K562 (cell line): ENCODE results near the gene HAGHL. TPM values are rescaled to one million over a fixed set of nuclear protein-coding genes. Genes with fewer than 3 reads are reported as not detected.

ENCODE experiments used
- ATAC-seq: fragments of 200-7000 bp; cut with Tn5 transposase; 3 replicates; pipeline ENCODE4 v1.9.1; 2020; ENCODE audit warnings: moderate library complexity
- BruUV-seq: library from RNA; stranded (reverse); fragments of 400-500 nt; replicated peaks from 2 replicates; lab custom pipeline; 2021; lab: Mats Ljungman, UMichigan
- CTCF ChIA-PET: fragments of 300-600 bp; formaldehyde crosslinking; extraction: SDS; loops from one replicate; lab custom pipeline; 2021; ENCODE audit warnings: low intra/inter-chr PET ratio; lab: Yijun Ruan, JAX
- POLR2A ChIA-PET: fragments of 300-600, 350-650 bp; sonication (Branson Sonifier 250); formaldehyde crosslinking; extraction: SDS; loops from one replicate; lab custom pipeline; 2021; ENCODE audit warnings: antibody characterized with exemption, inconsistent platforms; lab: Yijun Ruan, JAX
- DNase-seq, 4 experiments: peaks; one replicate each; pipeline versions ENCODE4 v3.0.0 to v3.0.0-alpha.2; 2011 to 2018; ENCODE audit warnings: low spot score in 3 of 4, mixed read lengths in 3 of 4; ENCODE audit errors: extremely low read depth in 1 of 4
- FAIRE-seq: peaks from 2 replicates; lab custom pipeline; 2011; peaks lifted over from hg19 to GRCh38; lab: Jason Lieb, UNC
- H2AFZ ChIP-seq: 2 replicates; pipeline ENCODE4 v1.6.0; 2011; ENCODE audit warnings: low read depth, low read length, control low read depth, inconsistent platforms
- H3K27ac ChIP-seq: fragments of 200-600 bp; 3 replicates; pipeline ENCODE4 v1.8.0; 2011; ENCODE audit warnings: low read depth, mild to moderate bottlenecking, control low read depth, inconsistent platforms, low read length, moderate library complexity, mixed read lengths; ENCODE audit errors: extremely low read depth
- H3K27me3 ChIP-seq, 2 experiments: fragments of 300-600 bp in 1 of 2; 2 replicates in 1 of 2; 3 replicates in 1 of 2; pipeline versions ENCODE4 v1.6.0 to v1.8.0; 2011; ENCODE audit warnings: inconsistent platforms in 2 of 2, low read length in 2 of 2, mild to moderate bottlenecking in 1 of 2, mixed read lengths in 1 of 2, moderate library complexity in 1 of 2; ENCODE audit not compliant: control insufficient read depth in 2 of 2, insufficient read depth in 2 of 2
- H3K36me3 ChIP-seq: fragments of 300-600 bp; 3 replicates; pipeline ENCODE4 v1.8.0; 2011; ENCODE audit warnings: mild to moderate bottlenecking, low read length, inconsistent platforms; ENCODE audit not compliant: control insufficient read depth, insufficient read depth
- H3K4me1 ChIP-seq, 2 experiments: fragments of 200-600 bp in 1 of 2; replicated peaks in 1 of 2; 2 replicates in 1 of 2; 3 replicates in 1 of 2; pipeline versions ENCODE4 v1.5.1 to v1.8.0; 2011; ENCODE audit warnings: inconsistent platforms in 2 of 2, low read length in 2 of 2, mild to moderate bottlenecking in 1 of 2, mixed read lengths in 1 of 2, moderate library complexity in 1 of 2; ENCODE audit not compliant: control insufficient read depth in 2 of 2, insufficient read depth in 2 of 2
- H3K4me2 ChIP-seq: 2 replicates; pipeline ENCODE4 v1.6.1; 2011; ENCODE audit warnings: low read length, control low read depth, inconsistent platforms, mixed read lengths; ENCODE audit not compliant: insufficient read depth
- H3K4me3 ChIP-seq: fragments of 200-600 bp; sonication (generic), shearing (Covaris generic); 2 replicates; pipeline ENCODE4 v1.5.1; 2016; ENCODE audit warnings: control low read depth, inconsistent platforms
- H3K79me2 ChIP-seq: fragments of 200-600 bp; 3 replicates; pipeline ENCODE4 v1.8.0; 2011; ENCODE audit warnings: low read length, inconsistent platforms; ENCODE audit not compliant: control insufficient read depth, insufficient read depth
- H3K9ac ChIP-seq, 2 experiments: 2 replicates each; pipeline versions ENCODE4 v1.6.0 to v1.6.1; 2011; ENCODE audit warnings: low read depth in 2 of 2, low read length in 2 of 2, control low read depth in 1 of 2, inconsistent platforms in 1 of 2, mild to moderate bottlenecking in 1 of 2, mixed read lengths in 1 of 2; ENCODE audit not compliant: insufficient read depth in 1 of 2
- H3K9me1 ChIP-seq: one replicate; pipeline ENCODE4 v1.6.0; 2011; ENCODE audit warnings: inconsistent platforms, mild to moderate bottlenecking, low read length, moderate library complexity; ENCODE audit not compliant: control insufficient read depth, insufficient read depth
- H3K9me3 ChIP-seq: replicated peaks from 2 replicates; pipeline ENCODE4 v1.5.1; 2011; ENCODE audit warnings: low read depth, low read length, inconsistent platforms; ENCODE audit not compliant: control insufficient read depth, insufficient read depth
- H4K20me1 ChIP-seq: replicated peaks from 2 replicates; pipeline ENCODE4 v1.6.1; 2011; ENCODE audit warnings: low read length, inconsistent platforms, mixed read lengths; ENCODE audit not compliant: control insufficient read depth, insufficient read depth
- WGBS: fragments of 100-300 bp; shearing (Covaris generic); methylation state at CpG from one replicate; pipeline ENCODE4 v1.1.6; 2016; ENCODE audit warnings: low coverage, mixed read lengths; ENCODE audit not compliant: insufficient coverage; ENCODE audit errors: missing lambda C conversion rate; 5-methylcytosine and 5-hydroxymethylcytosine counted together
- in situ Hi-C: fragments of 300-500 bp; cut with MboI; formaldehyde crosslinking; loops from 4 replicates; pipeline ENCODE4 v1.15.0; 2018; ENCODE audit warnings: inconsistent platforms, mixed read lengths
- intact Hi-C: fragments of 100-400 bp; cut with micrococcal nuclease; formaldehyde crosslinking; loops from 2 replicates; pipeline ENCODE4 v1.14.2; 2022
- polyA plus RNA-seq, 8 experiments: library from polyadenylated mRNA; depleted of rRNA in 4 of 8; stranded (reverse) in 5 of 8; unstranded in 3 of 8; fragments of >200 nt; fragmentation: Nextera tagmentation in 2 of 8; fragmentation: Illumina TruSeq in 1 of 8; extraction: Ambion mirVana in 2 of 8; extraction: Trizol in 1 of 8; gene quantifications; 2 replicates each; pipeline versions ENCODE4 v1.2.1 to v1.2.3, GENCODE V29; 2011 to 2014; ENCODE audit warnings: inconsistent platforms in 1 of 8, missing spikeins in 1 of 8
- total RNA-seq, 7 experiments: library from RNA; depleted of rRNA in 6 of 7; stranded (reverse); fragments of >200 nt in 6 of 7; fragmentation: Illumina TruSeq in 2 of 7; extraction: Trizol in 2 of 7; gene quantifications; 2 replicates each; pipeline versions ENCODE4 v1.2.1 to v1.2.3, GENCODE V29; 2011 to 2021; ENCODE audit warnings: low replicate concordance in 1 of 7
- TF ChIP-seq, protein P1 (sequence below): fragments of 450-650 bp; IDR thresholded peaks from 2 replicates; pipeline ENCODE4 v1.6.1; 2017; ENCODE audit warnings: mild to moderate bottlenecking, moderate library complexity
- TF ChIP-seq, protein P2 (sequence below), 2 experiments: IDR thresholded peaks; 2 replicates each; pipeline ENCODE4 v1.6.1; 2012; ENCODE audit warnings: improper control_type of control experiment in 2 of 2, low read depth in 2 of 2, low read length in 2 of 2, borderline replicate concordance in 1 of 2

The HAGHL gene
- total and polyA plus RNA-seq, 9 of the 15 experiments (the other 6 are each of a cell fraction or from before 2014, with no cell fraction given) = 0.31 to 83.4 (median 20.7) TPM

DNA sequence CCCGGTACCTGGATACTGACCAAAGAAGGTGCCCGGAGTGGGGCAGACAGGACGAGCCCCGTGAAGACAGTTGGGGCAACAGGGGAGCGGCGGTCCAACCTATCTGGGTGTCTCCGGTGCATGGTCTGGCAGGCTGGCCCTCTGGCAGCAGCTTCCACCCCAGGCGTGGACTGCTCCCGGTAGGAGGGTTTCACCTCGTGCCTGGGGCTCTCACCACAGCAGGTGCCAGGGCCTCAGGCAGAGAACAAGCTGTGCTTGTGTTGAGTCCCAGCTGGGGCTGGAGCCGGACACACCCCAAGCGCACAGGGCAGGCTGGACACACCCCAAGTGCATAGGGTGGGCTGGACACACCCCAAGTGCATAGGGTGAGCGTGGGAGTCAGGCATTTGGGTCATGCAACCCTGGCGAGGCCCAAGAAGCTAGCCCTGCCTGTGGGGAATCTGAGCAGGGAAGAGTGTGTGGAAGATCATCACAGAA is 19.8 kb upstream of the HAGHL start:
- peak overlapping the region in 1 of 2 experiments; percentile 76; a peak in 1 of 4 replicates for H3K9ac ChIP-seq
- in situ Hi-C loops = no loop called here
- no peaks in the 10 kb centered on the region for H3K36me3 ChIP-seq
- H4K20me1 ChIP-seq = peaks cover 34% of the 10 kb centered on the region
- DNase-seq = peak in 1 of 4 experiments; percentile 35
- POLR2A ChIA-PET = interaction anchor here (0.5 to 1.7 kb wide), 7 partner anchors 9 to 83 kb away, joined by 3 to 9 read pairs (median 3); partner anchors contain the start of gene ANTKMT
- TF ChIP-seq, protein P1, sequence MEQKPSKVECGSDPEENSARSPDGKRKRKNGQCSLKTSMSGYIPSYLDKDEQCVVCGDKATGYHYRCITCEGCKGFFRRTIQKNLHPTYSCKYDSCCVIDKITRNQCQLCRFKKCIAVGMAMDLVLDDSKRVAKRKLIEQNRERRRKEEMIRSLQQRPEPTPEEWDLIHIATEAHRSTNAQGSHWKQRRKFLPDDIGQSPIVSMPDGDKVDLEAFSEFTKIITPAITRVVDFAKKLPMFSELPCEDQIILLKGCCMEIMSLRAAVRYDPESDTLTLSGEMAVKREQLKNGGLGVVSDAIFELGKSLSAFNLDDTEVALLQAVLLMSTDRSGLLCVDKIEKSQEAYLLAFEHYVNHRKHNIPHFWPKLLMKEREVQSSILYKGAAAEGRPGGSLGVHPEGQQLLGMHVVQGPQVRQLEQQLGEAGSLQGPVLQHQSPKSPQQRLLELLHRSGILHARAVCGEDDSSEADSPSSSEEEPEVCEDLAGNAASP = no peak
- TF ChIP-seq, protein P2, sequence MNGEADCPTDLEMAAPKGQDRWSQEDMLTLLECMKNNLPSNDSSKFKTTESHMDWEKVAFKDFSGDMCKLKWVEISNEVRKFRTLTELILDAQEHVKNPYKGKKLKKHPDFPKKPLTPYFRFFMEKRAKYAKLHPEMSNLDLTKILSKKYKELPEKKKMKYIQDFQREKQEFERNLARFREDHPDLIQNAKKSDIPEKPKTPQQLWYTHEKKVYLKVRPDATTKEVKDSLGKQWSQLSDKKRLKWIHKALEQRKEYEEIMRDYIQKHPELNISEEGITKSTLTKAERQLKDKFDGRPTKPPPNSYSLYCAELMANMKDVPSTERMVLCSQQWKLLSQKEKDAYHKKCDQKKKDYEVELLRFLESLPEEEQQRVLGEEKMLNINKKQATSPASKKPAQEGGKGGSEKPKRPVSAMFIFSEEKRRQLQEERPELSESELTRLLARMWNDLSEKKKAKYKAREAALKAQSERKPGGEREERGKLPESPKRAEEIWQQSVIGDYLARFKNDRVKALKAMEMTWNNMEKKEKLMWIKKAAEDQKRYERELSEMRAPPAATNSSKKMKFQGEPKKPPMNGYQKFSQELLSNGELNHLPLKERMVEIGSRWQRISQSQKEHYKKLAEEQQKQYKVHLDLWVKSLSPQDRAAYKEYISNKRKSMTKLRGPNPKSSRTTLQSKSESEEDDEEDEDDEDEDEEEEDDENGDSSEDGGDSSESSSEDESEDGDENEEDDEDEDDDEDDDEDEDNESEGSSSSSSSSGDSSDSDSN (IDR thresholded peaks at IDR 0.05; ENCODE audit: borderline replicate concordance in 1 of 2, low read depth in 2 of 2, low read length in 2 of 2) = 0 out of 4 replicates have a peak, but pooled peaks of 1 of the 2 experiments have one; percentile 1
- BruUV-seq = no TSS peak
- H3K27ac ChIP-seq = no peak overlapping the region
- peaks cover 4% of the 10 kb centered on the region for H3K9me1 ChIP-seq
- intact Hi-C loops = no loop called here
- peaks cover 0 to 65% of the 10 kb centered on the region in 2 experiments; a peak in 3 of 5 replicates for H3K4me1 ChIP-seq
- 9% methylated on average over 14 of the region's 14 CpGs for WGBS
- no peak overlapping the region for H2AFZ ChIP-seq
- CTCF ChIA-PET = no interaction called here
- H3K27me3 ChIP-seq = peaks cover 5 to 37% of the 10 kb centered on the region in 2 experiments; a peak in 3 of 5 replicates
- H3K4me3 ChIP-seq = no peak overlapping the region
- H3K79me2 ChIP-seq = no peaks in the 10 kb centered on the region
- ATAC-seq = no peak
- no peak overlapping the region for H3K4me2 ChIP-seq
- no peak for FAIRE-seq
- no peaks in the 10 kb centered on the region for H3K9me3 ChIP-seq
